A549 (cell line): ENCODE measurements around the gene PAK1IP1. TPM values are rescaled to one million over a fixed set of nuclear protein-coding genes. Genes with fewer than 3 reads are reported as not detected.

Source experiments
- ATAC-seq, 2 experiments: fragments of 200-7000 bp in 1 of 2; fragments of >200 bp in 1 of 2; cut with Nextera tagmentation in 1 of 2; cut with Tn5 transposase in 1 of 2; 3 replicates each; pipeline versions ENCODE4 v1.8.0 to v1.9.1; 2018 to 2020; ENCODE audit warnings: mild to moderate bottlenecking in 1 of 2, moderate library complexity in 1 of 2
- CTCF ChIA-PET: fragments of 300-600 bp; sonication (Branson Sonifier 250); formaldehyde crosslinking; extraction: SDS; loops from one replicate; lab custom pipeline; 2021; ENCODE audit warnings: antibody characterized with exemption, inconsistent platforms; lab: Yijun Ruan, JAX
- POLR2A ChIA-PET: fragments of 350-600 bp; formaldehyde crosslinking; extraction: SDS; loops from one replicate; lab custom pipeline; 2021; ENCODE audit warnings: antibody characterized with exemption, inconsistent platforms; lab: Yijun Ruan, JAX
- DNase-seq, 2 experiments: peaks; one replicate each; pipeline versions ENCODE4 v3.0.0 to v3.0.0-alpha.2; 2011 to 2016; ENCODE audit warnings: low read depth in 1 of 2, low spot score in 1 of 2
- FAIRE-seq: peaks from 2 replicates; lab custom pipeline; 2011; peaks lifted over from hg19 to GRCh38; lab: Jason Lieb, UNC
- H3K27ac ChIP-seq, 2 experiments: fragments of >200 bp; sonication (Bioruptor Twin); formaldehyde crosslinking; 3 replicates each; pipeline ENCODE4 v1.5.1; 2016 to 2017
- H3K4me1 ChIP-seq: fragments of >200 bp; sonication (Bioruptor Twin); formaldehyde crosslinking; 3 replicates; pipeline ENCODE4 v1.6.1; 2016
- H3K4me2 ChIP-seq: fragments of >200 bp; sonication (Bioruptor Twin); formaldehyde crosslinking; 3 replicates; pipeline ENCODE4 v1.6.1; 2016
- H3K4me3 ChIP-seq: fragments of >200 bp; sonication (Bioruptor Twin); formaldehyde crosslinking; 3 replicates; pipeline ENCODE4 v1.5.1; 2016
- H3K9me3 ChIP-seq: fragments of >200 bp; sonication (Bioruptor Twin); formaldehyde crosslinking; 3 replicates; pipeline ENCODE4 v1.6.1; 2016
- ATOH8 ChIP-seq: fragments of 250-450 bp; sonication (Bioruptor Pico); IDR thresholded peaks from 2 replicates; pipeline ENCODE4 v1.5.0; 2020; ENCODE audit warnings: low read depth, mild to moderate bottlenecking, moderate library complexity
- CBX8 ChIP-seq: fragments of 200-600 bp; sonication (generic); IDR thresholded peaks from 2 replicates; pipeline ENCODE4 v1.6.1; 2016
- CEBPB ChIP-seq, 2 experiments: fragments of >200 bp in 1 of 2; sonication (Bioruptor Twin) in 1 of 2; formaldehyde crosslinking in 1 of 2; IDR thresholded peaks; 2 replicates each; pipeline ENCODE4 v1.6.1; 2012 to 2016
- CHD4 ChIP-seq: fragments of 200-600 bp; sonication (generic); IDR thresholded peaks from 2 replicates; pipeline ENCODE4 v1.6.1; 2016; ENCODE audit warnings: antibody characterized with exemption, mild to moderate bottlenecking, borderline replicate concordance
- E2F6 ChIP-seq: IDR thresholded peaks from 2 replicates; pipeline ENCODE4 v1.6.1; 2012; ENCODE audit warnings: low read depth, borderline replicate concordance
- EHF ChIP-seq: fragments of 250-450 bp; sonication (Bioruptor Pico); IDR thresholded peaks from 2 replicates; pipeline ENCODE4 v1.5.0; 2020; ENCODE audit warnings: mild to moderate bottlenecking
- EHMT2 ChIP-seq: fragments of 200-600 bp; sonication (generic); IDR thresholded peaks from 2 replicates; pipeline ENCODE4 v1.6.1; 2016; ENCODE audit warnings: antibody characterized with exemption, low read depth, mild to moderate bottlenecking, moderate library complexity
- ESRRA ChIP-seq: fragments of 150-350 bp; IDR thresholded peaks from 2 replicates; pipeline ENCODE4 v1.6.1; 2014; ENCODE audit warnings: mild to moderate bottlenecking, low read length, borderline replicate concordance
- FOSB ChIP-seq: fragments of 250-450 bp; sonication (Bioruptor Pico); IDR thresholded peaks from 2 replicates; pipeline ENCODE4 v1.5.0; 2020; ENCODE audit warnings: mild to moderate bottlenecking, moderate library complexity
- FOSL2 ChIP-seq, 2 experiments: fragments of 450-650 bp in 1 of 2; fragments of >200 bp in 1 of 2; sonication (Bioruptor Twin) in 1 of 2; formaldehyde crosslinking; IDR thresholded peaks; 2 replicates each; pipeline versions ENCODE4 v1.5.0 to v1.6.1; 2016 to 2020; ENCODE audit warnings: mild to moderate bottlenecking in 1 of 2, moderate library complexity in 1 of 2
- HDAC2 ChIP-seq: fragments of 200-600 bp; sonication (generic); IDR thresholded peaks from 2 replicates; pipeline ENCODE4 v1.6.1; 2016
- HEYL ChIP-seq: fragments of 250-450 bp; sonication (Bioruptor Pico); IDR thresholded peaks from 2 replicates; pipeline ENCODE4 v1.8.0; 2021; ENCODE audit warnings: mild to moderate bottlenecking, moderate library complexity
- HOXB13 ChIP-seq: fragments of 250-450 bp; sonication (Bioruptor Pico); IDR thresholded peaks from 2 replicates; pipeline ENCODE4 v1.5.0; 2020; ENCODE audit warnings: low read depth, mild to moderate bottlenecking, moderate library complexity
- JUN ChIP-seq, 2 experiments: fragments of >200 bp; sonication (Bioruptor Twin); formaldehyde crosslinking; IDR thresholded peaks; 2 replicates in 1 of 2; 3 replicates in 1 of 2; pipeline ENCODE4 v1.6.1; 2016 to 2017
- MAFK ChIP-seq: fragments of 450-650 bp; IDR thresholded peaks from 2 replicates; pipeline ENCODE4 v1.6.1; 2014; ENCODE audit not compliant: partially characterized antibody
- MYC ChIP-seq: IDR thresholded peaks from 2 replicates; pipeline ENCODE4 v1.6.1; 2012; ENCODE audit warnings: mild to moderate bottlenecking, inconsistent platforms, low read length, improper control_type of control experiment, borderline replicate concordance
- NPAS2 ChIP-seq: fragments of 250-450 bp; sonication (Bioruptor Pico); IDR thresholded peaks from 2 replicates; pipeline ENCODE4 v1.8.0; 2022; ENCODE audit warnings: mild to moderate bottlenecking, moderate library complexity, borderline replicate concordance
- PBX3 ChIP-seq: IDR thresholded peaks from 2 replicates; pipeline ENCODE4 v1.6.1; 2012
- POLR2AphosphoS2 ChIP-seq: conservative IDR thresholded peaks from 2 replicates; pipeline ENCODE4 v1.6.1; 2012; ENCODE audit warnings: low read length, improper control_type of control experiment, inconsistent platforms
- RAD21 ChIP-seq, 2 experiments: fragments of >200 bp in 1 of 2; sonication (Bioruptor Twin) in 1 of 2; formaldehyde crosslinking in 1 of 2; IDR thresholded peaks in 1 of 2; conservative IDR thresholded peaks in 1 of 2; 2 replicates in 1 of 2; 3 replicates in 1 of 2; pipeline ENCODE4 v1.6.1; 2012 to 2018; ENCODE audit warnings: inconsistent platforms in 1 of 2
- REST ChIP-seq: fragments of 200-600 bp; sonication (generic); IDR thresholded peaks from 2 replicates; pipeline ENCODE4 v1.6.1; 2016; ENCODE audit warnings: antibody characterized with exemption, mild to moderate bottlenecking, moderate library complexity
- RNF2 ChIP-seq: fragments of 200-600 bp; sonication (generic); IDR thresholded peaks from 2 replicates; pipeline ENCODE4 v1.6.1; 2016; ENCODE audit warnings: low read depth, mild to moderate bottlenecking, antibody characterized with exemption, moderate library complexity, borderline replicate concordance
- SREBF2 ChIP-seq: fragments of 450-650 bp; IDR thresholded peaks from 2 replicates; pipeline ENCODE4 v1.6.1; 2014; ENCODE audit warnings: mild to moderate bottlenecking, moderate library complexity
- ZC3H11A ChIP-seq: fragments of 450-650 bp; IDR thresholded peaks from 2 replicates; pipeline ENCODE4 v1.6.1; 2014; ENCODE audit warnings: antibody characterized with exemption, mild to moderate bottlenecking
- ZSCAN20 ChIP-seq: fragments of 250-450 bp; sonication (Bioruptor Pico); IDR thresholded peaks from 2 replicates; pipeline ENCODE4 v1.8.0; 2022; ENCODE audit warnings: mild to moderate bottlenecking, moderate library complexity
- WGBS: methylation state at CpG from one replicate; pipeline ENCODE4 v1.1.6; 2017; ENCODE audit errors: missing lambda C conversion rate; 5-methylcytosine and 5-hydroxymethylcytosine counted together
- polyA plus RNA-seq, 4 experiments: library from polyadenylated mRNA; depleted of rRNA in 3 of 4; stranded (reverse); fragments of >200 nt; fragmentation: RNase III in 1 of 4; extraction: RNeasy Plus Mini Kit Qiagen cat#74134 plus additional on column Dnase treatment in 1 of 4; gene quantifications; 2 replicates in 3 of 4; 3 replicates in 1 of 4; pipeline ENCODE4 v1.2.3, GENCODE V29; 2011 to 2017

The PAK1IP1 gene
- polyA plus RNA-seq, 2 of the 4 experiments (the other 2 are of a cell fraction), result 23.5 to 33.4 TPM

- DNase-seq (no peak), ATAC-seq (no peak), FAIRE-seq (no peak)
- POLR2A ChIA-PET, result no interaction called here
- TF ChIP-seq E2F6, result no peak
- no peak for TF ChIP-seq NPAS2 (CRISPR knock-in tag)
- TF ChIP-seq HOXB13 (CRISPR knock-in tag), result no peak
- TF ChIP-seq REST, result no peak
- TF ChIP-seq ZC3H11A, result no peak
- no peak for TF ChIP-seq EHF (CRISPR knock-in tag)
- Histone ChIP-seq H3K9me3 (peaks cover 6% of the 10 kb centered on the region; the same call in 1 of the 3 replicates), H3K4me1 (no peaks in the 10 kb centered on the region), H3K27ac (no peak overlapping the region), H3K4me3 (no peak overlapping the region), H3K4me2 (no peak overlapping the region)
- CTCF ChIA-PET, result interaction anchor here (0.7 kb wide), 1 partner anchor 89 kb away, joined by 3 read pairs; no protein-coding TSS in a partner anchor
- 84% methylated on average over 8 of the region's 8 CpGs for WGBS
Observed at GRCh38 chr6:10713962-10714361, 19.2 kb downstream of the PAK1IP1 start.

- WGBS, result 88% methylated on average over 8 of the region's 8 CpGs
- CTCF ChIA-PET, result interaction anchor here (0.6 to 1.3 kb wide), 2 partner anchors 24 to 209 kb away, joined by 3 to 4 read pairs; no protein-coding TSS in a partner anchor
- POLR2A ChIA-PET, result interaction anchor here (1.7 kb wide), 1 partner anchor 25 kb away, joined by 4 read pairs; the partner anchor contains the start of genes C6orf52 and PAK1IP1
- Histone ChIP-seq H3K4me1 (peaks cover 16% of the 10 kb centered on the region), H3K9me3 (peaks cover 6% of the 10 kb centered on the region; the same call in 1 of the 3 replicates), H3K4me2 (no peak overlapping the region), H3K27ac (no peak overlapping the region), H3K4me3 (no peak overlapping the region)
- DNase-seq (no peak), FAIRE-seq (no peak), ATAC-seq (no peak)
- TF ChIP-seq SREBF2, result no peak
- TF ChIP-seq MAFK, result peak; percentile 90
- no peak for TF ChIP-seq ESRRA
- TF ChIP-seq FOSB (CRISPR knock-in tag), result no peak
- no peak for TF ChIP-seq MYC
Observed at GRCh38 chr6:10719296-10719963, 24.7 kb downstream of the PAK1IP1 start.

GRCh38 chr6:10719964-10720264 is 25.1 kb downstream of the PAK1IP1 start:
- ATAC-seq, result no peak
- CTCF ChIA-PET, result interaction anchor here (2.2 kb wide), 1 partner anchor 46 kb away, joined by 5 read pairs; no protein-coding TSS in a partner anchor
- no peak for TF ChIP-seq ATOH8
- TF ChIP-seq JUN (IDR thresholded peaks at IDR 0.05), result no peak
- no peak for TF ChIP-seq CEBPB (IDR thresholded peaks at IDR 0.05)
- TF ChIP-seq HDAC2, result no peak
- no peak for TF ChIP-seq ZSCAN20
- TF ChIP-seq POLR2AphosphoS2, result no peak
- no peak for TF ChIP-seq RNF2
- TF ChIP-seq EHMT2, result no peak
- no peak for TF ChIP-seq E2F6
- no peak for TF ChIP-seq MYC
- no peak for TF ChIP-seq CBX8
- TF ChIP-seq HEYL (CRISPR knock-in tag), result no peak
- no peak for TF ChIP-seq PBX3
- no peak for TF ChIP-seq RAD21 (conservative IDR thresholded peaks at IDR 0.05 in 1 of 2, IDR thresholded peaks at IDR 0.05 in 1 of 2)
- no peak for TF ChIP-seq CHD4
- no peak for TF ChIP-seq FOSL2 (IDR thresholded peaks at IDR 0.05)
- no peak for TF ChIP-seq FOSL2 (CRISPR knock-in tag; IDR thresholded peaks at IDR 0.05)
- TF ChIP-seq ZC3H11A, result no peak
- WGBS, result 98% methylated on average over 14 of the region's 21 CpGs
- no peak for FAIRE-seq
- no peak overlapping the region for H3K4me2 ChIP-seq
- H3K4me3 ChIP-seq, result no peak overlapping the region
- POLR2A ChIA-PET, result interaction anchor here (1.7 kb wide), 1 partner anchor 25 kb away, joined by 4 read pairs; the partner anchor contains the start of genes C6orf52 and PAK1IP1
- H3K9me3 ChIP-seq, result peaks cover 6% of the 10 kb centered on the region; the same call in 1 of the 3 replicates
- DNase-seq, result no peak
- no peak overlapping the region for H3K27ac ChIP-seq
- H3K4me1 ChIP-seq, result peaks cover 17% of the 10 kb centered on the region
